NCI-H2081 (cell line): ENCODE results near the gene TMEM43.

Experiments
- DNase-seq, 2 experiments: peaks; one replicate each; lab custom pipeline; 2025; lab: John Stamatoyannopoulos, UW

Gene TMEM43

GRCh38 chr3:14138109-14138877 is 13.4 kb downstream of the TMEM43 start:
- DNase-seq, result no peak

DNA sequence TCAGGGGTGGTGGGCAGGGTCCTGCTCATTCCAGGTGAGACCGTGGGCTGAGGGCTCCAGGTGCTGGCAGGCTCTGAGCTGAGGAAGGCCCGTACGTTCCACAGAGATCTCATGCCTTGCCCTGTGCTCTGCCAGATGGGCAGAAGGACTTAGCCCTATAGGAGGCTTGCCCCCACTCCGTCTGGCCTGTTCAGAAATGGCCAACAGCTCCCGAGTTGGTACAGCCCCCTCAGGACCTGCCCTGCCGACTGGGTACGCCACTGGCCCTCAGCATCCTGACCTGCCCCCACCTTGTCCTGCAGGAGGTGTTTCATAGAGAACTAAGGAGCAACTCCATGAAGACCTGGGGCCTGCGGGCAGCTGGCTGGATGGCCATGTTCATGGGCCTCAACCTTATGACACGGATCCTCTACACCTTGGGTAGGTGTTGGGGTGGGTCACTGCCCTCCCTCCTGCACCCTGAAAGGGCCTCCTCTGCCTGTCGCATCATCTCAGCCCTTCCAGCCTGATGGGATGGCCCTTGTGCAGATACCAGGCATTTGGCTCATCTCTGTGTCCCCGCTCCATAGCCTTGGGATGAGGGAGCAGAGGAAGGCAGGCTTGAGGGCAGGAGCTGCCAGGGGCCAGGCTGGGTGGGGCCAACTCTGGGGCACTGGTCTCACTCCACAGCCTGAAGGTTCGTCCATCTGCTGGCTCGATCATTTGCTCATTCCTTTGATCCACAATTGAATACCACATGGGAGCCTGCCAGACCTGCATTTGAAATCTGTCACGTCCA is 14.2 kb downstream of the TMEM43 start:
- no peak for DNase-seq

- DNase-seq, result no peak
These were observed 14.9 kb downstream of the TMEM43 start for GRCh38 chr3:14139771-14140170.

DNA sequence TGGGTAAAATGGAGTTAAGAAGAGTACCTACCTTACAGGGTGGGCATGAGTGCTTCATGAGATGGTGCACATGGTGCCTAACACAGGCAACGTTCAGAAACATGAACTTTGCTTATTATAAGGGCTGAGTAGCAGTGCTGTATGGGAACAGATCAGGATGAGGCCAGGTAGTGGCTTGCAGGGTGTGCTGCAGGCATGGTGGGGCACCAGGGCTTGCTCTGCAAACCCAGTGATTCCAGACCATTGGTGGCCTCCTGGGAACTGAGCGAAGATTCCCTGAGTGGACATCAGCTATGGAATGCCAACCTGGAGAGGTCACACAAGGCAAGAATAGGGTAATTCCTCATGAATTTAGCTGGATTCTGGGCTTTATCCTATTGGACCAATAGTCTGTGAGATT is 15.8 kb downstream of the TMEM43 start:
- no peak for DNase-seq

DNA sequence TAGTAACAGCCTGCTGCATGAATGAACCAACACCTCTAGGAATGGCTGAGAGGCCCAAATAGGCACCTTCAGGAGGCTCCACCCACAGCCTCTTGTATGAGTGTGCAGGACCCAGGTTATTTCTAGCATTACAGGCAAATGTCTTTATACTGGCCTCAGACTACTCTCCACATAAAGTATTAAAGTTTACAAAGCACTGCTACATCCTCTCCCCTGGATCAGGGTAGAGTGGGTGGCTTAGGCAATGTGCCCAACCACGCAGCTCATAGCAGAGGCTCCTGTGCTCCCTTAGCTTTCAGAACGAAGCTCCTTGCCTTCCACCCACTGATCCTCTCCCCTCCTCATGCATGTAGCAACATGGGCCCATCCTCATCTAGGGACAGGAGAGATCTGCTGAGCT is 16.3 kb downstream of the TMEM43 start:
- DNase-seq, result no peak

DNA sequence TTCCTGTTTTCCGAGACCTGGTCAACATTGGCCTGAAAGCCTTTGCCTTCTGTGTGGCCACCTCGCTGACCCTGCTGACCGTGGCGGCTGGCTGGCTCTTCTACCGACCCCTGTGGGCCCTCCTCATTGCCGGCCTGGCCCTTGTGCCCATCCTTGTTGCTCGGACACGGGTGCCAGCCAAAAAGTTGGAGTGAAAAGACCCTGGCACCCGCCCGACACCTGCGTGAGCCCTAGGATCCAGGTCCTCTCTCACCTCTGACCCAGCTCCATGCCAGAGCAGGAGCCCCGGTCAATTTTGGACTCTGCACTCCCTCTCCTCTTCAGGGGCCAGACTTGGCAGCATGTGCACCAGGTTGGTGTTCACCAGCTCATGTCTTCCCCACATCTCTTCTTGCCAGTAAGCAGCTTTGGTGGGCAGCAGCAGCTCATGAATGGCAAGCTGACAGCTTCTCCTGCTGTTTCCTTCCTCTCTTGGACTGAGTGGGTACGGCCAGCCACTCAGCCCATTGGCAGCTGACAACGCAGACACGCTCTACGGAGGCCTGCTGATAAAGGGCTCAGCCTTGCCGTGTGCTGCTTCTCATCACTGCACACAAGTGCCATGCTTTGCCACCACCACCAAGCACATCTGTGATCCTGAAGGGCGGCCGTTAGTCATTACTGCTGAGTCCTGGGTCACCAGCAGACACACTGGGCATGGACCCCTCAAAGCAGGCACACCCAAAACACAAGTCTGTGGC is 16.9 kb downstream of the TMEM43 start:
- DNase-seq, result no peak

DNA sequence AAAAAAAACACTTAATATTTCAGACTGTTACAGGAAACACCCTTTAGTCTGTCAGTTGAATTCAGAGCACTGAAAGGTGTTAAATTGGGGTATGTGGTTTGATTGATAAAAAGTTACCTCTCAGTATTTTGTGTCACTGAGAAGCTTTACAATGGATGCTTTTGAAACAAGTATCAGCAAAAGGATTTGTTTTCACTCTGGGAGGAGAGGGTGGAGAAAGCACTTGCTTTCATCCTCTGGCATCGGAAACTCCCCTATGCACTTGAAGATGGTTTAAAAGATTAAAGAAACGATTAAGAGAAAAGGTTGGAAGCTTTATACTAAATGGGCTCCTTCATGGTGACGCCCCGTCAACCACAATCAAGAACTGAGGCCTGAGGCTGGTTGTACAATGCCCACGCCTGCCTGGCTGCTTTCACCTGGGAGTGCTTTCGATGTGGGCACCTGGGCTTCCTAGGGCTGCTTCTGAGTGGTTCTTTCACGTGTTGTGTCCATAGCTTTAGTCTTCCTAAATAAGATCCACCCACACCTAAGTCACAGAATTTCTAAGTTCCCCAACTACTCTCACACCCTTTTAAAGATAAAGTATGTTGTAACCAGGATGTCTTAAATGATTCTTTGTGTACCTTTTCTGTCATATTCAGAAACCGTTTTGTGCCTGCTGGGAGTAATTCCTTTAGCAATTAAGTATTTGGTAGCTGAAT is 17.9 kb downstream of the TMEM43 start:
- no peak for DNase-seq

DNA sequence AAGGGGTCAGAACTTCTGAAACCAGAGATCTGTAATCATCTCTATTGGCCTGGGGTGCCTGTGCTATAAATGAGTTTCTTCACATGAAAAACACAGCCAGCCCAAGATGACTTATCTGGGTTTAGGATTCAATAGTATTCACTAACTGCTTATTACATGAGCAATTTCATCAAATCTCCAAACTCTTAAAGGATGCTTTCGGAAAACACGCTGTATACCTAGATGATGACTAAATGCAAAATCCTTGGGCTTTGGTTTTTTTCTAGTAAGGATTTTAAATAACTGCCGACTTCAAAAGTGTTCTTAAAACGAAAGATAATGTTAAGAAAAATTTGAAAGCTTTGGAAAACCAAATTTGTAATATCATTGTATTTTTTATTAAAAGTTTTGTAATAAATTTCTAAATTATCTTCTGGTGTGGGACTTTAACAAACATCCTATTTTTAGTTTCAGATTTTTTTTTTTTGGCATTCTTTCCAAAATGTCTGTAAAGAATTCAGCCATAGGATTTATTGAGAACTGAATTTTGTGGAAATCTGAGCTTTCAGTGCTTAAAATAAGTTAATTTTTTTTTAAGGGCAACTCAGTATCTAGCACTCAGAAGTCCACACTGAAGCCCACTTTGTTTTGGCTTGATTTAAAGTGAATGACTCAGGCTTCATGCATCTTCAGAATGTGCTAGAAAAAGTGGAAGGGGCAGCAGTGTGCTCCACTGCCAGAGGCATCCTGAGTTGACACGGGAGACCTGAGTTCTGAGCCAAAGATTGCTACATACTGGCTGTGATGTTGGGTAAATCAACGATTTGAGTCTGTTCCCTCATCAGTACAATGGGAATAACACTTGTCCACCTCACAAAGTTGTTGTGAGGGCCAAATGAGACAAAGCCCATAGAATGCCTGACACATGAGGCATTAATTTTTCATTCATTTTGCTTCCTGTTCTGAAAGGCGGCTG is 18.7 kb downstream of the TMEM43 start:
- no peak for DNase-seq

GRCh38 chr3:14144423-14145075 is 19.7 kb downstream of the TMEM43 start:
- peak; percentile 3 to 55 for DNase-seq

DNA sequence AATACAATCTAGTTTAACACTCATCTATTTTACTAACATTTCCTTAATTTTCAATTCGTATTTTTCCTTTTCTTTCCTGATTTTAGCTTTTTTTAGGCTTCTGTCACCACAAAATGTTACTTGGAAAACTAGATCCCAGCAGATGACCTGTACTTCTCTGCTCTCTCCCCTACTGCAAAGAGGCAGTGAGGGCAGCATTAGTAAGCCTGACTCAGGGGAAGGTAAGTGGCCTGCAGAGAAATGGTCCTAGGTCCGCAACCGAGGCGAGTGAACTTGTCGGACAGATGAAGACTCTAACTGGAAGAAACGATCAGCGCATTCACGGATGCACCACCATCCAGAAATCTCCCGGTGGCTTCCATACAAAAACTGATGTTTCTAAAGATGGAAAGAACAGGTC is 20.4 kb downstream of the TMEM43 start:
- DNase-seq, result no peak

DNA sequence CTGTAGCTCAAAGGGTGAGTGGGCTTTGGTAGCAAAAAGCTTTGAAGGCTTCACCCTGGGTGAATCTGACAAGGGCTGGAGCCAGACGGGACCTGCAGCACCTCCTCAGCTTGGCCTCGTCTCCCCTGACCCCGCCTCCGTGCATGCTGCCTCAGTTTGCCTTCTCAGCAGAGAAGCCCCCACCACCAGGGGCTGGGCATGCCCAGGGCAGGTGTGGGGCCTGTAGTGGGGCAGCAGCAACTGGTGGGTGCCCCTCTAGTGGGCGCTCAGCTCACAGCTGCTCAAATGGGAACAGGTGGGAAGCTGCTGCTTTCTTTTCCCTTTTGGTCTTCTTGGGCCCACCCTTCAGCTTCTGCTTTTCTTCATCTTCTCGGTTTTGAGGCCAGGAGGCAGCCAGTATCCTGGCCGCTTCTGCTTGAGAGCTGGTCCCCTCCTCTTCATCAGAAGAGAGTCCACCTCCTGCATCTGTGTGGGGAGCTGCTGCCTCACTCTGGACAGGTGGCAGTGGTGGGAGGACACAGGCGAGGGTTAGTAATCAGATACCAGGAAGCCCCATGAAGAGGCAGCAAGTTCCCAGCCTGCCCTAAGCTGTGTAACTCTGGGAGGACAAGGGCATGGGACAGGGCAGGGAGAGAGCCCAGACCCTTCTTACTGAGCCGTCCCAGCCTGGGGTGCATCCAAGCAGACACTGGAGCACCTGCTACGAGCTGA is 21.0 kb downstream of the TMEM43 start:
- no peak for DNase-seq

GRCh38 chr3:14146381-14147065 is 21.7 kb downstream of the TMEM43 start:
- no peak for DNase-seq

DNA sequence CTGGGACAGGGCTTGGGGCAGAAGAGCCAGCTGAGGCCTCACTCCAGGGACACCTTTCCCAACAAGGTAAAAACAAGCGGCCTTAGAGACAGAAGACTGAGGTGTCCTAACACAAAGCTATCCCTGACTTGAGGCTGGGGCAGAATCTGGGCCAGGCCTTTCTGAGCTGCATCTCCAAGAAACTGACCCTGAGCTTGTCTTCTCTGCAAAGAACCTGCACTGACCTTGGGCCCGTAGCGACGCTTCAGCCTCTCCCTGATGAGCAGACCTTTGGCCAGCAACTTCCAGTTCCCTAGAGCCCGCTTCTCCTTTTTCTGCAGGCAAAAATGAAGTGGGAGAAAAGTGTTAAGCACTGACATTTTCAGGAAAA is 22.2 kb downstream of the TMEM43 start:
- no peak for DNase-seq

DNA sequence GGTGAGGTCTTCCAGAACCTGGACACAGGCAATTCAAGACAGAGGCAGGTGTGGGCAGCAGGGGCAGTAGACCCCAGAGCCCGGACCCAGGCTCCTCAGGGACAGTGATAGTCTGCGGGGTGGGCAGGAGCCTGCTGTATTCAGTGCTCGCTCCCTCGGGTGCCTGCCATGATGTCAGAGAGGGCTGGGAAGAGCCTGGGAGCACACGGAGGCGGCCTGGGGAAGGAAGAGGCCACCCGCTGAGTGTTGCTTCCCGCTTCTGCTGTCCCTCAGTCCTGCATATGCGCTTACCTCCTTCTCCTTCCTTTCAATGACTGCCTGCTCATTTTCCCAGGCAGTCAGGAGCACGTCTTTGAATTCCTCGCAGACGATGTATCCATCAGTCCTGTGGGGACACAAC is 22.8 kb downstream of the TMEM43 start:
- DNase-seq, result no peak

DNA sequence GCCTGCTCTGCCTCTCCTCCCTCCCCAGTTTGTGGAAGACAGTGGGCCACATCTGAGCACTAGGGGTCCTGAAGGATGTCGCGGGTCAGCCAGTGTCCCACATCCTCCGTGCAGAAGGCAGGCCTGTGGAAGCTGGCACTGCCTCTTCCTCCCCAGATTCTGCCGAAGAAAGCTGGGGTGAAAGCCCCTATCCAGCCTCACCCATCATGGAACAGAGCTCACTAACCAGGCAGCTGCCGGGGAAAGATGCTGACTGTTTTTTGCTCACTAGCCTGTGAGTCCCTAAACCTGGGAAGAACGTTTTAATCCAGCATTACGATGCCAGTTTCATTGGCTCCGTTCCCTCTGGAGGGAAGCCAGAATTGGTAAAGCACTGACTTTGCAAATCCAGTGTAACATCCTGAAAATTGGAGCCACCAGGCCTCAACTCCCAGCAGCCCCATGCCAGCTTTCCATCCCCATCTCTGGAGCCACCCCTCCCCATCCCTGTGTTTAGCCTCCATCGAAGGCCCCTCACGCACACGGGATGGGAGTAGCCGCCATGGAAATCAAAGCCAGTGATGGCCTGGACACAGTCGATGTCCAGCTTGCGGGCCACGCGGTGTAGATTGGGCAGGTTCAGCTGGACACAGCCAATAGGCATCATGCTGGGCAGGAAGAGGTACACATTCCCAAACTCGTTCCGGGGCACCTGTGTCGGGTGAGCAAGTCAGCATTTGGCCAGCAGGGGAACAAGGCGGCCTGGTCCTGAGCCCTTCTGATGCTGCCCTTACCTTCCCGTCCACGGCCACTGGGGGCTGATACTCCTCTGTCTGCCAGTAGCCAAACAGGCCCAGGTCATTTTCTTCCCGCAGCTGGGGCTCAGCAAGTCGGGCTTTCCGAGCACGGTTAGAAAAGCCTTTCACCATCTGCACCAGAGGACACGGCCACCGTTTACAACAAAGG is 23.5 kb downstream of the TMEM43 start:
- no peak for DNase-seq

DNA sequence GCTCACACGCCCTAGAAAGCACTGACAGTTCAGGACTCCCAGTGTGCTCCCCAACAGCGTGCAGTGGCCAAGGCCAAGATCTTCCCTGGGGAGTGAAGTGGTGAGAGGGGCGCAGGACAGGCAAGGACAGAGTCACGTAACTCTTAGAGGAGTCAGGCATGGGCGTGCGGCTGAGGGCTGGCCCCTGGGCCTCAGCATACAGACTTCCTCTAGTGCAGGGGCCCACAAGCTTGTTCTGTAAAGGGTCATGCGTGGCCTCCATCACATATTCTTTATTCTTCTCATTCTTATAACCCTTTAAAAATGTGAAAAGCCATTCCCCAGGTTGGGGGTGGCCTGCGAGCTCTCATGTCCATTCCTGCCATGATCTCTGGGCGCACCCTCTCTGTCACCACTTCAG is 25.2 kb downstream of the TMEM43 start:
- no peak for DNase-seq

DNA sequence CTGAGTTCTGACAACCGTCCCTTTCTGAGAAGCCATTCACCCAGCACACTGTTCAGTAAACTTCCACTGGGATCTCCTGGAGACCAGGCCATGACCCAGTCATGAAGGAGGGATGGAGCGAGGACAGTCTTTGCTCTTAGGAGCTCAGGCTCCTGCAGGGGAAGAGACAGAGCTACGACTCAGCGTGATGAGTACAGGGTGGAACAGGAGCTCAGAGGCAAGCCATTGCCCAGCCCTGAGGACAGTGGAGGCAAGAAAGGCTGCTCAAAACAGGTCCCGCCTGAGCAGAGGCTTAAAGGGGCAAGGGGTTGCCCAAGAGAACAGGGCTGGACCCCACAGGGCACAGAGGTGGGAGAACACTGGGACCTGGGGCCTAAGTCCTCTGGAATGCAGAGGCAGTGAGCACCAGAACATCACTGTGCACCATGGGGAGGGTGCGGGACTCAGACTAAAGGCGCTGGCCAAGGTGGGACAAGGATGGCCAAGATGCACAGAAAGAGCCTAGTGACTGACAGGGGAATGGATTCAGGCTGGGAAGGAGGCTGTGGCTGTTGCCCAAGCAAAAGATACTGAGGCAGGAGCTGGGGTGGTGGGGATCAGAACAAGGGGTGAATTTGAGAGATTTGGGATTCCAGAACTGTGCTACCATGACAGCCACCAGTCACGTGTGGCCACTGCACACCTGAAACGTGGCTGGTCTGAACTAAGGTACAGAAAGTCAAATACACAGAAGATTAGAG is 25.8 kb downstream of the TMEM43 start:
- no peak for DNase-seq
